ENCODE measurements around the gene SYTL3.

The SYTL3 gene

GRCh38 chr6:158776737-158777136 is 126.9 kb downstream of the SYTL3 start:
- Histone ChIP-seq H2AFZ (no peak overlapping the region), H3K27me3 (ENCODE audit: control insufficient read depth, insufficient read depth, low read length) (no peaks in the 10 kb centered on the region), H3K4me1 (peaks cover 64% of the 10 kb centered on the region), H3K9me3 (ENCODE audit: control insufficient read depth, low read length) (no peaks in the 10 kb centered on the region), H3K79me2 (peaks cover 53% of the 10 kb centered on the region), H3K27ac (peak overlapping the region; percentile 29), H3K4me2 (ENCODE audit: low read length) (no peak overlapping the region), H3K9ac (no peak overlapping the region), H3K36me3 (ENCODE audit: control insufficient read depth, insufficient read depth, low read length) (no peaks in the 10 kb centered on the region), H3K4me3 (ENCODE audit: low read depth, low read length) (no peak overlapping the region)
- TF ChIP-seq, protein P1, sequence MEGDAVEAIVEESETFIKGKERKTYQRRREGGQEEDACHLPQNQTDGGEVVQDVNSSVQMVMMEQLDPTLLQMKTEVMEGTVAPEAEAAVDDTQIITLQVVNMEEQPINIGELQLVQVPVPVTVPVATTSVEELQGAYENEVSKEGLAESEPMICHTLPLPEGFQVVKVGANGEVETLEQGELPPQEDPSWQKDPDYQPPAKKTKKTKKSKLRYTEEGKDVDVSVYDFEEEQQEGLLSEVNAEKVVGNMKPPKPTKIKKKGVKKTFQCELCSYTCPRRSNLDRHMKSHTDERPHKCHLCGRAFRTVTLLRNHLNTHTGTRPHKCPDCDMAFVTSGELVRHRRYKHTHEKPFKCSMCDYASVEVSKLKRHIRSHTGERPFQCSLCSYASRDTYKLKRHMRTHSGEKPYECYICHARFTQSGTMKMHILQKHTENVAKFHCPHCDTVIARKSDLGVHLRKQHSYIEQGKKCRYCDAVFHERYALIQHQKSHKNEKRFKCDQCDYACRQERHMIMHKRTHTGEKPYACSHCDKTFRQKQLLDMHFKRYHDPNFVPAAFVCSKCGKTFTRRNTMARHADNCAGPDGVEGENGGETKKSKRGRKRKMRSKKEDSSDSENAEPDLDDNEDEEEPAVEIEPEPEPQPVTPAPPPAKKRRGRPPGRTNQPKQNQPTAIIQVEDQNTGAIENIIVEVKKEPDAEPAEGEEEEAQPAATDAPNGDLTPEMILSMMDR (IDR thresholded peaks at IDR 0.05) = no peak

GRCh38 chr6:158777510-158777909 is 127.7 kb downstream of the SYTL3 start:
- no peak overlapping the region for H3K4me3 ChIP-seq (ENCODE audit: low read depth, low read length)
- no peak overlapping the region for H2AFZ ChIP-seq
- TF ChIP-seq, protein P1 (IDR thresholded peaks at IDR 0.05) = no peak
- peaks cover 65% of the 10 kb centered on the region for H3K4me1 ChIP-seq
- peaks cover 51% of the 10 kb centered on the region for H3K79me2 ChIP-seq
- no peaks in the 10 kb centered on the region for H3K27me3 ChIP-seq (ENCODE audit: control insufficient read depth, insufficient read depth, low read length)
- no peak overlapping the region for H3K27ac ChIP-seq
- no peaks in the 10 kb centered on the region for H3K9me3 ChIP-seq (ENCODE audit: control insufficient read depth, low read length)
- no peak overlapping the region for H3K9ac ChIP-seq
- H3K36me3 ChIP-seq (ENCODE audit: control insufficient read depth, insufficient read depth, low read length) = no peaks in the 10 kb centered on the region
- H3K4me2 ChIP-seq (ENCODE audit: low read length) = no peak overlapping the region

- H3K36me3 ChIP-seq (ENCODE audit: control insufficient read depth, insufficient read depth, low read length) = no peaks in the 10 kb centered on the region
- H3K9ac ChIP-seq = no peak overlapping the region
- TF ChIP-seq, protein P1 (IDR thresholded peaks at IDR 0.05) = no peak
- H2AFZ ChIP-seq = no peak overlapping the region
- H3K27ac ChIP-seq = no peak overlapping the region
- no peaks in the 10 kb centered on the region for H3K9me3 ChIP-seq (ENCODE audit: control insufficient read depth, low read length)
- H3K27me3 ChIP-seq (ENCODE audit: control insufficient read depth, insufficient read depth, low read length) = no peaks in the 10 kb centered on the region
- peaks cover 67% of the 10 kb centered on the region for H3K4me1 ChIP-seq
- peaks cover 48% of the 10 kb centered on the region for H3K79me2 ChIP-seq
- H3K4me3 ChIP-seq (ENCODE audit: low read depth, low read length) = no peak overlapping the region
- no peak overlapping the region for H3K4me2 ChIP-seq (ENCODE audit: low read length)
Observed at GRCh38 chr6:158778005-158778527, 128.2 kb downstream of the SYTL3 start.

DNA sequence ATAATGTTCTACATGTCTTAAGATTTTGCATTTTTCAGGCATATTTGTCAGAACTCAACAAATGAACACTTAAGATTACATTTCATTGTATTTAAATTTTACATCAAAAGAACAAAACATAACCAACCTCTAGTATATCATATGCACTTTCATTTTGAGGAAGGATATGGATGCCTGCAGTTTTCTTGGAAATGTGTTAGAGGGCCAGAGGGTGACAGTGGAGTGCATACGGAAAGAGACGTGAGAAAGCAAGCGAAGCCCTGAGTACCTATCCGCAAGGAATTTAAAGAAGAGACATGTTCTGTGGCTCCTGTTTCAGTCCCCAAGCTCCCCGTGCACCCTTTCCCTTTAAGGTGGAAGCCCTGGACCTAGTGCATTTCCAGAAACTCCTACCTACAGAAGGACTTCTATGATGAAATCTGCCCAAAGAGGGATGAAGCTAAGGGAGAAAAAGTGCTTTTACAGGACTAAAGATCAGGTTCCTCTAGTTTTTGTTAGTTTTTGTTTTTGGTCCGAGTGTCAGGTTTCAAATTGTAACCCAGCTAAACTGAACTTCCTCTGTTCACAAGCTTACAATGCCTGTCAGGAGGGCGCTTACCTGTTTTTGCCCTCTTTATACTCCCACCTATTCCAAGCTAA is 130.5 kb downstream of the SYTL3 start:
- TF ChIP-seq, protein P1 (IDR thresholded peaks at IDR 0.05) = no peak
- Histone ChIP-seq H3K4me3 (ENCODE audit: low read depth, low read length) (peak overlapping the region; percentile 24), H3K27me3 (ENCODE audit: control insufficient read depth, insufficient read depth, low read length) (no peaks in the 10 kb centered on the region), H3K9me3 (ENCODE audit: control insufficient read depth, low read length) (no peaks in the 10 kb centered on the region), H3K9ac (no peak overlapping the region), H3K27ac (peak overlapping the region; percentile 85), H2AFZ (no peak overlapping the region), H3K36me3 (ENCODE audit: control insufficient read depth, insufficient read depth, low read length) (peaks cover 4% of the 10 kb centered on the region), H3K4me1 (peaks cover 69% of the 10 kb centered on the region), H3K4me2 (ENCODE audit: low read length) (peak overlapping the region; percentile 58), H3K79me2 (peaks cover 42% of the 10 kb centered on the region)
